HG02588 (cell line): ENCODE measurements around the gene PTPRM.

Source experiments
- ATAC-seq: cut with Tn5 transposase; IDR thresholded peaks from one replicate; pipeline ENCODE4 v1.9.1; 2021; ENCODE audit warnings: mild to moderate bottlenecking, moderate library complexity; ENCODE audit not compliant: unreplicated experiment

PTPRM gene

DNA sequence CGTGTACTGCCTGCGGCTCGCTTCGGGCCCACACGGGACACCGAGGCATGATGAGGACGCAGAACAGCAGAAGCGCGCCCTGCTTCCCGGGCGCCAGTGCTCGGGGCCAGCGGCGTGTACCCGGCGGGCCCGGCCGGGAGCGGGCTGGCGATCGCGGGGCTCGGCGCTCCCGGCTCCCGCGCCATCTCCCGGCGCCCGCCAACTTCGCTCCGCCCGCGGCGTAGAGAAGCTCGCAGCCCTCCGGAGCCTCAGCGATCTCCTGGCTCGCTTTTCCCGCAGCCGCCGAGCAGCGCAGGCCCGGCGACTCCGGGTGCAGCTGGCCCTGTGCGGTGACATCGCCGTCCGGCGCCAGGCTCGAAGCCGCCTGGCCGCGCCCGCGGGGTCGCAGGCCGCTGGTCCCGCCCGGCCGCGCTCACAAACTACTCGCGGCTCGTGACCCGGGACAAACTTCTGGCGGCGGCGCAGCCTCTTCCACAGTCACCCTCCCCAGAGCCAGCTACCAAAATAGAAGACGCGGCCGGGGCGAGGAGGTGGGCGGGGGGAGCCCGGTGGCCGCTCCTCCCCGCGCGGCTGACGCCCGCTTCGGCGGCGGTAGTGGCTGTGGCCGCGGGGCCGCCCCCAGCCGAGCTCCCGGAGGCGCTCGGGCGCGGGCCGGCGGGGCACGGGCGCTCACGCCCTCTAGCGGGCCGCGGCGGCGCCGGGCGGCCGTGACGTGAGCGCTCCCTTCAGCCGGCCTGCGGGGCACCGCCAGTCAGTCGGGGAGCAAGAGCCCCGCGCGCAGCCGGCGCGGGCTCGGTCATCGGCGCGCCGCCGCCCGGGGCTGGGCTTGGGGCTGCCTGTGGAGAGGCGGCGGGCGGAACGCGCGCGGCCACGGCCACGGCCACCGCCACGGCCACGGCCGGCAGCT, at the start of gene PTPRM:
TSS of gene PTPRM (plus strand) at position 750 of the 907 bp plus-strand sequence. CDS start 503 bp downstream, outside the sequence.
- peak; percentile 88 for ATAC-seq

DNA sequence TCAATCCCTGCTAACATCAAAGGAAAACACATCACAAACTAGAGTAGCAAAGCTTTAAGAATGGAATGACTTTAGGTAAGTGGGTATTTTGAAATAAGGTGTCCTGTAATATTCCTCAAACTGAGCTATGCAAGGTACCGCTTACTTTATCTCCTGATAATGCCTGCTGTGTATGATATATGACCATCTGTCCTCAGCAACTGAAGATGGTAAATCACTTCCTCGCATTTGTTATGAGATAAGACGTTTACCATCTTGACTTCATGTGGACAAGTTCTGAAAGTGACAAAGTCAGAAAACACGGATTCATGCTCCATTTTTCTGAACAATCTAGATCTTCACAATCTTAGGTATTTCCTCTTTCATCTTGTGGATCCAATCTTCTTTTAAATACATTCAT, 49.3 kb upstream of the PTPRM start:
- ATAC-seq: no peak

DNA sequence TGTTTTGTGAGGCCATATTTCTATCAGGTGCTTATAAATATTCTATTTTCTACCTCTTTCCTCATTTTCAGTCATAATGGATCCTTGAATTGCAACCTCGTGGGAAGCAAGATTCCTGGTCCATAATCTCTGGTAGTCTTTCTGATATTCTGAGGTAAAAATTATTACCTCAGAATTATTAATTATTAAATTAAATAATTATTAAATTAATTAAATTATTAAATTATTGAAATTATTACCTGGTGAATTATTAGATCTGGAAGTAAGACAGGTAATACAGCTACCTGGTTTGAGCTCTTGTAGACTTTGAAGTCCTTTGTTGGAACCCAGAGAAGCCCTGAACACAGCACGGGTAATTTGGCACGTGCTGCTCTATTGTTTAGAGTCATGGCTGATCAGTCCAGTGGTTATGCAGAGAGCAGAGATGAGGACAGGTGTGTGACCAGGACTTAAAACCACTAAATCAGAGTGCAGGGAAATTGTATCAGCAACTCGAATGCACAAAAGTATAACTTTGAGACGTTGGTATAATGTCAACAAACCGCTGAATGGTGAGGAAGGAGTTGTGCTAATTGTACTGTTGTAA, 46.8 kb upstream of the PTPRM start:
- ATAC-seq: no peak

DNA sequence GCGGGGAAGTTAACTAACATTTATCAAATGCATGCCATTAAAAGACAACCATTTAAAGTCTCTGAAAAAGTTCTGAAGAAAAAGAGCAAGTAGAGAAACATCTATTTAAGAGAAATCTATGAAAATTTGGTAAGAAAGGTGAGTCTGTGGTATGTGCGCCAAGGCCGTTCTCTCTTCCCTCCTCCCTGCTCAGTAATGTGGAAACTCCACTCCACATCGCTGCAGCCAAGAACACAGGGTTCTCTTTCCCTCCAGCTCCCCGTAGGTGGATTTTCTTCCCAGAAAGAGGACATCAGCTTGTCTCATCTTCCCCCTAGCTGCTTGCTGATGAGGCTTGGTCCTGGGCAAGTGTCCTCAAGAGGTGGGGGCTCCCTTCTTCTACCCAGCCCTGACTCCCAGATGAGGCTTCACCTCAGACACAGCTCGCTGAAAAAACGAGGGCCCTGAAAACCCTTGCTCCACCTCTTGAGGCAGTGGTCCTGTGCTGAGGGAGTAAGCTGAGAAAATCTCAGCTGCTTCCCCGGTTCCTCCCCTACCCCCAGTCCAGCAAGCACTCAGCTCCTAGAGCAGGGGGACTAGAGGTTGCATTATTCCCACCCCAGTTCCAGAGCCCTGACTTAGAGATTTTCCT, 45.8 kb upstream of the PTPRM start:
- no peak for ATAC-seq

DNA sequence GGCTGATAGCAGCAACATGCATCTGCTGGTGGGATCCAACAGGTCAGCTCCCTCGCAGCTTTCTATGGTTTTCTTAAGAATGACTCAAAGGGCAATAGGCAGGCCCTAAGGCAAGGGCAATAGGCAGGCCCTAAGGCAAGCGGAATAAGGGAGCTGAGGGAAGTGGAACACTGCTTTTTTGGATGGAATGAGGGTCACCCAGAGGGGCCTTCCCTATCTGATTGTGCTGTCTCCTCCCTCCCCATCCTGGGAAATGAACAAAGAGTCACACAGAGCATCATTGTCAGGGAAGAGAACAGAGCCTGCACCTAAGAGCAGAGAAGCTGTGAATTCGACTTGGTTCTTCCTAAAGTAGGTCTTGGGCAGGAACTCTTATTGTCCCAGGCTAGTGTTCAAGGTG, 43.3 kb upstream of the PTPRM start:
- no peak for ATAC-seq

DNA sequence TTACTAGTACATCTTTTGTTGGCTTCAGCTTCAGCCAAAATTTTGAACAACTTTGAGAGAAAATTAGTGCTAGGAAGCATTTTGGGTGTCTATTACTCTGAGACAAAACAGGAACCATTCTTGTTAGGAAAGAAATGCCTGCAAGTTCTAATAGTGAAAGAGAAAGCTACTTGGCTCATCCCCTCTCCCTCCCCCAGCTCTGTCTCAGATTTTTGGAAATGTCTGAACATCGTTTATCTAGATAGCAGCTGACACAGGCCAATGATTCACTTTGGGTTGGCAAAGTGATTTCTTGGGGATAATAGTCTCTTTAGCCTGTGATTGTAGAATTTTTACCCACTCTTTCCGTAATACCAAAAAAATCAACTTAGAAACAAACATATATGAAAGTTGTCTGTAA, 42.3 kb upstream of the PTPRM start:
- ATAC-seq: no peak

DNA sequence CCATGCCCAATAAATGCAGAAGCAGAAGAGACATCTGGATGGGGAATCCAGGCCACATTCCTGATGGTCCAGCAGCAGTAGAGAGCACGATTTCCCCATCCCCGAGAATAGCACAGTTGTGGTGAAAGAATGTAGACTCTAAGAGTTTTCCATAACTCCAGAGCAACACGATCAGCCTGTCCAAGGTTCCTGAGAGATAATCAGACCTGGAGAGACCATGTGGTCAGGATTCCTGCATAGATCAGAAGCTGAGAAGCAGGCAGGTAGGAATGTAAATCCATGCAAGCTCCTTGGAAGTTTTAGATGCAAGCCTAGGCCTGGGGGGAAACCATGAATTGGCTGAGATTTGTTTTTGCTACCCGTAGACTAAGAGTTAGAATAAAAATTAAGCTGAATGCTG, 34.2 kb upstream of the PTPRM start:
- ATAC-seq: no peak

DNA sequence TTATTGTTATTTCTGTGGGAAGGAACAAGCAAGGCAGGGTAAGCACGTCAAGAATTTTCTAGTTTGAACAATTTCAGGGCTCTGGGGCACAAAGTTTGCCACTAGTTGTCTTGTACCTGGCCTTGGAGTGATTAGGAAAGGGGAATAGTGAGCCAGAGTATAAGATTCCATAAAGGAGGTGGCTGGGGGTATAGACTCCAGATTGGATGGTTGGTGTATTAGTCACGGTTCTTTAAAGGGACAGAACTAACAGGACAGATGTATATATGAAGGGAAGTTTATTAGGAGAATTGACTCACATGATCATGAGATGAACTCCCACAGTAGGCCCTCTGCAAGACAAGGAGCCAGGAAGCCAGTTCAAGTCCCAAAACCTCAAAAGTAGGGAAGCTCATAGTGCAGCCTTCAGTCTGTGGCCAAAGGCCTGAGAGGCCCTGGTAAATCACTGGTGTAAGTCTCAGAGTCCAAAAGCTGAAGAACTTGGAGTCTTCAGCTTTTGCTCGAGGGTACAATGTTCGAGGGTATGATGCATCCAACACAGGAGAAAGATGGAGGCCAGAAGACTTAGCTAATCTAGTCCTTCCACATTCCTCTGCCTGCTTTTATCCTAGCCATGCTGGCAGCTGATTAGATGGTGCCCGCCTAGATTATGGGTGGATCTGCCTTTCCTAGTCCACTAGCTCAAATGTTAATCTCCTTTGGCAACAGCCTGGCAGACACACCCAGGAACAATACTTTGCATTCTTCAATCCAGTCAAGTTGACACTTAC, 31.5 kb upstream of the PTPRM start:
- no peak for ATAC-seq

DNA sequence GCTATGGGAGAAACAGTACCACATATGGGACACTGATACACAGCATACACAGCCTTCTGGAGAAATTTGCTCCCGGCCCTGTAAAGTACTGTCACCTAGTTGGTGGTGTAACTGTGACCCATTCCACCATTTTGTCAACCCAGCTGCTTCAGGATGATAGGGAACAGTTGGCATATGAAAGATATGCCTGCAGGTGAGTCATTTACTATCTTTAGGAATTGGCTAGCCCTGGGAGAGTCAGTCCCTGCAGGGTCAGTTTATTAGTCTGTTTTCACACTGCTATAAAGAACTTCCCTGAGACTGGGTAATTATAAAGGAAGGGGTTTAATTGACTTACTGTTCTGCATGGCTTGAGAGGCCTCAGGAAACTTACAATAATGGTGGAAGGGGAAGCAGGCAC, 30.0 kb upstream of the PTPRM start:
- ATAC-seq: no peak

DNA sequence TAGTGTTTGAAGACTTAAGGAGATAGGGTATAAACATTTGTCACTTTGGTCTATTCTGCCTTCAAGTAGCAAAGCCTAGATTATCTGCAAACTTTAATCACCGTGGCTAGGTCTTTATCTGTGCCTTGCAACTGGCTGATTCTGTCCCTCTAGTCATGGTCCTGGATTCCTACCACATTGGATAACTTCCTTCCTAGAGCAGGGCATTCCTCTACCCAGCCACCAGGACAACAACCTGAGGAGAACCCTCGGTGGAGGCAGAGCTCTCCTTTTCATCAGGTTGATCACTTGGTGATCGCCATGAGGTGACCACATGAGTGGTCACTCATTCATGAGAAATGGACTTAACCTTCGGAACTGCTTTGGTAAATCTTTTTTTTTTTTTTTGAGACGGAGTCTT, 25.3 kb upstream of the PTPRM start:
- ATAC-seq: no peak

DNA sequence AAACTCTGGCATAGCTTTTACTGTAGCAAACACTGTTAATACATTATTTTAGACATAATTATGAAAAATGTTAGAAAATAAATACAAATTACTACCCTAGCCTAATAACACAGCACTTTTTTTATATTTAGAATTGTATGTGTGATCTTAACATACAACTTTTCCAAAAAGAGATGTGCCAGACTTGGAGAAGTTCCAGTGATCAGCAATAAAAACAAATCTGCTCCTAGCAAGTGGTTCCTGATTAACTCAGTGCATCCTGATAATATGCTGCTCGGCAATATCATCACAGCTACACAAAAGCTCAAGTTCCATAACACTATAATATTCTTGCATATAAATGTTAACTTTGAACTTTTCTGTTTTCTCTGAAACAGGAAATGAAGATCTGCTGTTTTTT, 22.4 kb upstream of the PTPRM start:
- ATAC-seq: no peak

DNA sequence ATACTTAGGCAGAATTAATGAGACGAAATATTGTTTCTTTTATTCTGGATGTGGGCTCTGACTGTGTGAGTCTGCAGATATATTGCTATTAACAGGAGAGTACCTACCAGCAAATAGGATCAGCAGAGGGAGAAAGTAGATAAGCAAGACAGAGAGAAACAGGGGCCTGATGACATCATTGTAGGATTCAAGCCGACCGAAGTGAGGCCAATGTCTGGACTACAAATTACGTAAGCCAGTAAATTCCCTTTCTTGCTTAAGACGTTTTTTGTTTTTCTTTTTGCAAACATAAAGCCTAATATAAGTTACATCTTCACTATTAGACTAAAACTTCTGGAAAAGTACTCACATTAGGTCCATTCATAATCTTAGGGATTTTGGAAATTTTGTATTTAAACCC, 21.4 kb upstream of the PTPRM start:
- ATAC-seq: no peak

DNA sequence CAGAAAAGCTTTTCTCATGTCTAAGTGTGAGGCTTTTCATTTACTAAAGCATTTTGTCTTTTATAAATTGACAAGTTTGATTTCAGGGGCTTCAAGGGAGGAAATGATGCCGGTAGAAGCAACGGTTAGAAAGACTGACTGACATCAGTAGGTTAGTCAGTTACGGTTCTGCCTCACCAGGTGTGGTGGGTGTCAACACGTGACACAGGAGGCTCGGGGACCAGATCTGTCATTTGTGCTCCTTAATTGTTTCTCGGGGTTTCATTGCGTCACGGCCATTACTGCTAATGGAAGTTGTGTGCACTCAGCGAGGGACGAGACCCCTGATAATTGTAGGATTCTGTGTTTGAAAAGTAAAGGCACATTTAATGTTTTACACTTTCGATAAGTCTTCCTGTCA, 18.9 kb upstream of the PTPRM start:
- ATAC-seq: no peak

DNA sequence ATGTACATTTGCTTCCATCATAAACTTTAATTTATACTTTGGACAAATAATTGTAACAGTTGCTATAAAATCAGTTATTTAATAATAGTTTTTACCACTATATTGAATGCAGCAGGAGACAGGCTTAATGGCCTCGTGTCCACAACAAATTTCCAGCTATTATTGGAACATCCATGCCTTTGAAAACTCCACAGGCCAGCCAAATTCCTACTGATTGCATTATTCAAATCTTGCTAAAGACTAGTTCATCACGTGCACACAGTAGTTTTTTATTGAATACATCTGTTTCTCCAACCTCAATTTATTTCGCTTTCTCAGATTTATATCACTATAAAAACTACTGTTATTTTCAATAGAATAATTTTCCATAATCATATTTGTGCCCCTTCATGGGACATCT, 18.4 kb upstream of the PTPRM start:
- no peak for ATAC-seq

DNA sequence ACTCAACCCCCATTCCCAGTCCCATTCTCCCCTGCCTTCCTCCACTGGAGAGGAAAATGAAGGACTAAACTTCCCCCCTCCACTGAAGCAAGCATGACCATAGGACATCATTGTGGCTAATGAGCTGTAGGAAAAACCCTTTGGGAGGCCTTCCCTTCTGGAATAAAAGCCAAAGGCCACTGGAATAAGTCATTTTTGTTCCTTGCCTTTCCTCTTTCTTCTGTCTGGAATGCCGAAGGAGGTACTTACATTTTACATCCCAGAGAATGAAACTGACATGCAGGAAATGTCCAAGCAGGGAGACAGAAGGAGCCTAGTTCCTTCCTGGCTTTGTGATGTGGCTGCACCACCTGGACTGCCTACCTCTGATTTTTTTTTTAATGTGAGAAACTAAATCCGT, 9.1 kb upstream of the PTPRM start:
- ATAC-seq: no peak

DNA sequence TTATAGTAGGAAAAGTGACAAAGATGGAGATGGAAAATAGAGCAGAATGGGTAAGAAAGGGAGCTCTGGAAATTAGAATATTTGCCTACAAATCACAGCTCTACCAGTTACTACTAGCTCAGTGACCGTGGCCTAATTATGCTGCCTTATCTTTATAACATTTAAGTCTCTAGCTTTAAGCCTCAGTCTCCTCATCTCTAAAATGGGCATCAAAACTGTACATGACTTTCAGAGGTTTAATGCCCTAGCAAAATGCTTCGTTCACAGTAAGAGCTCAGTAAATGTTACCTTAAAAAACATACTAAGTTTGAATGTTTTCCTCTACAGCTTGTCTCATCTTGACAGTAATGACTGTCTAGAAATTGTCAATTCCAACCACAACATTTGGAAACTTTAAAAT, 8.3 kb upstream of the PTPRM start:
- ATAC-seq: no peak

DNA sequence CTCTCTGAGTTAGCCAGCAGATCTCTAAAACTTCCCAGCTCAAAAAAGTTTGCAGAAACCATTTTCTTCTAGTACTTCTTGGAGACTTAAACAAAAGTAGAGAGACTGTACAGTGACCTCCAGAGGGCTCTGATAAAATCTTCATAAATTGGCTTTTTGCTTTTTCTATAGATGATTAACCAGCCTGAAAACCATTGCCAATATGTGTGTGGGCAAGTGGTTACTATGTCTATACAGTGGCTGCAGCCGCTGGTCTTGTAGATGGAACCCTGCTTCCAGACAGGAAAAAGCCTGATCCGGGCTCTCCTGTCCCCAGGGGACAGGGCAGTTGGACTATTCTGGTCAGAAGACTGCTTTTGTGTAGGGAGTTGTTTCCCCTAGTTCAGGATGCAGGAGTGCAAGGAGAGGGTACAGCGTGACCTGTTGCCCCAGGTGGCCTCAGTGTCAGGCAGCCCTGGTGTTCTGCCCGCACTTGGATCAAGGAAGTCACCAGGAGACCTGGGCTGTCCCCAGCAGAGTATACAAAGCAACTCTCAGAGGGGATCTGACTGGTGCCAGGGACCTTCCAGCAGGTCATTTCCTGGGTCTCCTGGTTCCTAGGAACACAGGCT, 7.3 kb upstream of the PTPRM start:
- no peak for ATAC-seq

DNA sequence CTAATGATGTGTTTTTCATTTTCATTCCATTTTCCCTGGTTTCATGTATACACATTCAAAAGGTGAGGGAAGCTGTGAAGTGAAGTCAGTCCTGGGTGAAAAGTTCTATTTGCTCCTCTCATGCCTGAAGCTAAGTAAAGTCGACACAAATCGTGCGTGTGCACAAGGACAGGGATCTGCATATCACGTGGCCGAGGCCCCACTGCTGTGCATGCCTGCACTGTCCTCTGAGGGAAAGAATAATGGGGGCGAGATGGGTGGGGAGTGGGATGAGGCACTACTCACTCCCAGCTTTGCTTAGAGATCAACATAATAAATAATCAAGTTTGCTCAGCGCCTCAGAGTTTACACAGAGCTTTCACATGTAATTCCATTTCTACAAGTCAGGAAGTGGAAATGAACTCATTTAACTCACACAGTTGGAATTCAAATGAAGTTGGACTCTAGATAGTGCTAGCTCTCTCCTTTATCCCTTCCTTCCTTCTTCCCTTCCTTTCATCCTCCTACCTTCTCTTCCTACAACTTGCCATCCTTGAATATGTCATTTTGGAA, 5.1 kb upstream of the PTPRM start:
- no peak for ATAC-seq

DNA sequence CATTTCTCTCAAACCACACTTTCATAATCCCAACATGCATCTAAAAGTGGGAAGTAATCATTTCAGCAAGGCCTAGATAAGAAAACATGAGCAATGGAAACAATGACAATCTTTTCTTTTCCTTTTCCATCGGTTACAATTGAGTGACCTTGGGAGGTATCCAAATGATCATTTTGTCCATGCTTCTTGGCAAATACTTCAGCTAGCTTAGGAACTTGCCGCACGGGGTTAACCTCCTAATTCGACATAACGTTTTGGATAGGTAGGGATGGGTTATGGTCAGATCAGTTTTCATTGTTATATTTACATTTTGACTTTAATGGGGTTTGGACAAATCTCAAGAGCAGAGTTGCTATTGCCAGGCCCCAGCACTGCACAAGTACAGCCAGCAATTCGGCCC, 4.6 kb upstream of the PTPRM start:
- ATAC-seq: no peak

DNA sequence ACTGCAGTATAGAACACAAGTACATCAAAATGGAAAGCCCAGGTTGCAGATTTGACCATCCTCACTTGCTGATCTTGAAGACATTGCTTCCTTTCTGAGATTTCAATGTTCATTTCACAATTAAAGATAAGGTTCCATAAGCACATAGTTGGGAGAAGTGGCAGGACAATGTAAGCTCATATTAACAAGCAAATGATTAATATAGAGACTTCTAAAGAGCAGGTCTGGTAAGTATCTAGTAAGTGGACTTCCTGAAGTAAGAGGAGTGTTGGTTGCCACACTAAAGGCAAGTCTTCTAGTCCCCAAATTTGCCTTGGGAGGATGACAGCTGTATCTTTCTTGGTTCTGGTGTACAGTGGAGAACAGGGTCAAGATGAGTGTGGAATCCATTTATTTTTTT, 1.4 kb upstream of the PTPRM start:
- no peak for ATAC-seq

DNA sequence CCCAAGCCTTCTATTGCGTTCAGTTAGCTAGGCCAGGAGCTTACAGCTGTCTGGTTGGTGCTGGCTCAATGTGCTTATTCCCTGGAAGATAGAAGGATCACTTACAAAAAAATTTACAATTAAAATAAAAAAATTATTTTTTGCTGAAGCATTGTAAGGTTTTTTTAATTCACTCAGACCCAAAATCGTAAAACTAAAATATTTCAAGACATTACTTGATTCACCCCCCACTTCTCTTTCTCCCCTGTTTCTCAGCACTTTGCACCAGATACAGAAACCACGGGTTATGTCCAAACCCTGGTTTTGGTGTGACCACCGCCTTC, 911 bp upstream of the PTPRM start:
- no peak for ATAC-seq
